Measurements from ENCODE around the gene GTPBP8.

GRCh38 chr3:112990672-112991602 lies at the start of gene GTPBP8:
- TF ChIP-seq CTCF (IDR thresholded peaks at IDR 0.05; ENCODE audit: insufficient read depth, low read length, poor library complexity, severe bottlenecking) (no peak), EZH2phosphoT487 (conservative IDR thresholded peaks at IDR 0.05; ENCODE audit: low read length) (no peak)

Data from SU-DHL-6 (cell line).